ENCODE measurements around the gene CRYGA. TPM values are rescaled to one million over a fixed set of nuclear protein-coding genes. Genes with fewer than 3 reads are reported as not detected.

The CRYGA gene
- total RNA-seq, 1 experiment from 2014 or later, result not detected

- Histone ChIP-seq H3K27ac (ENCODE audit: low read length) (no peak overlapping the region), H3K9me3 (ENCODE audit: control insufficient read depth, insufficient read depth, low read depth, low read length) (no peaks in the 10 kb centered on the region), H3K36me3 (ENCODE audit: control insufficient read depth, insufficient read depth, low read length) (no peaks in the 10 kb centered on the region), H3K4me1 (ENCODE audit: control insufficient read depth, insufficient read depth, low read length) (no peaks in the 10 kb centered on the region; the same call in 1 of the 2 replicates), H3K27me3 (ENCODE audit: control insufficient read depth, insufficient read depth, low read length) (peaks cover 19% of the 10 kb centered on the region), H3K4me3 (ENCODE audit: low read depth in 2 of 2, low read length in 2 of 2) (no peak overlapping the region)
- BruUV-seq (replicated peaks), result no TSS peak
- DNase-seq (ENCODE audit: low read depth, low spot score) (no peak), ATAC-seq (no peak)
- CTCF ChIA-PET, result no interaction called here
- TF ChIP-seq REST (IDR thresholded peaks at IDR 0.05; ENCODE audit: insufficient read depth in 1 of 2, low read depth in 2 of 2, low read length in 1 of 2), result no peak
- in situ Hi-C loops (cut with HindIII; ENCODE audit: low pct_unique_long_range_greater_than_20kb, low sequenced_read_pairs) (no loop called here), intact Hi-C loops (cut with micrococcal nuclease; ENCODE audit: unreplicated experiment) (no loop called here)
- POLR2A ChIA-PET, result interaction anchor here (0.6 kb wide), 1 partner anchor 9 kb away, joined by 4 read pairs; no protein-coding TSS in a partner anchor
Measured at GRCh38 chr2:208183526-208183925, 20.1 kb upstream of the CRYGA start.

- intact Hi-C loops (cut with micrococcal nuclease; ENCODE audit: unreplicated experiment) (no loop called here), in situ Hi-C loops (cut with HindIII; ENCODE audit: low pct_unique_long_range_greater_than_20kb, low sequenced_read_pairs) (no loop called here)
- Histone ChIP-seq H3K36me3 (ENCODE audit: control insufficient read depth, insufficient read depth, low read length) (no peaks in the 10 kb centered on the region), H3K4me3 (ENCODE audit: low read depth in 2 of 2, low read length in 2 of 2) (no peak overlapping the region), H3K27me3 (ENCODE audit: control insufficient read depth, insufficient read depth, low read length) (peaks cover 19% of the 10 kb centered on the region), H3K4me1 (ENCODE audit: control insufficient read depth, insufficient read depth, low read length) (no peaks in the 10 kb centered on the region; the same call in 1 of the 2 replicates), H3K27ac (ENCODE audit: low read length) (no peak overlapping the region), H3K9me3 (ENCODE audit: control insufficient read depth, insufficient read depth, low read depth, low read length) (no peaks in the 10 kb centered on the region)
- no TSS peak for BruUV-seq (replicated peaks)
- CTCF ChIA-PET, result no interaction called here
- TF ChIP-seq SIN3A (IDR thresholded peaks at IDR 0.05; ENCODE audit: borderline replicate concordance, insufficient read depth, low read depth, low read length), result no peak
- TF ChIP-seq TCF7L2 (IDR thresholded peaks at IDR 0.05; ENCODE audit: low read depth, low read length), result no peak
- no peak for TF ChIP-seq POLR2AphosphoS5 (IDR thresholded peaks at IDR 0.05; ENCODE audit: low read depth, low read length)
- no peak for TF ChIP-seq REST (IDR thresholded peaks at IDR 0.05; ENCODE audit: insufficient read depth in 1 of 2, low read depth in 2 of 2, low read length in 1 of 2)
- TF ChIP-seq CTCF (IDR thresholded peaks at IDR 0.05), result no peak
- POLR2A ChIA-PET, result no interaction called here
- DNase-seq (ENCODE audit: low read depth, low spot score) (no peak), ATAC-seq (no peak; the same call in 1 of the 2 replicates)
Measured at GRCh38 chr2:208182835-208183234, 19.4 kb upstream of the CRYGA start.

All from Panc1 (cell line).